ENCODE results near the gene SLC22A2. TPM values are rescaled to one million over a fixed set of nuclear protein-coding genes. Genes with fewer than 3 reads are reported as not detected.
A peak's percentile ranks its signal among the peaks of the same experiment; 100 is the strongest.

Gene SLC22A2
- total and polyA plus RNA-seq, 2 of the 13 experiments (the other 11 are each of a cell fraction or from before 2014, with no cell fraction given), result not detected

DNA sequence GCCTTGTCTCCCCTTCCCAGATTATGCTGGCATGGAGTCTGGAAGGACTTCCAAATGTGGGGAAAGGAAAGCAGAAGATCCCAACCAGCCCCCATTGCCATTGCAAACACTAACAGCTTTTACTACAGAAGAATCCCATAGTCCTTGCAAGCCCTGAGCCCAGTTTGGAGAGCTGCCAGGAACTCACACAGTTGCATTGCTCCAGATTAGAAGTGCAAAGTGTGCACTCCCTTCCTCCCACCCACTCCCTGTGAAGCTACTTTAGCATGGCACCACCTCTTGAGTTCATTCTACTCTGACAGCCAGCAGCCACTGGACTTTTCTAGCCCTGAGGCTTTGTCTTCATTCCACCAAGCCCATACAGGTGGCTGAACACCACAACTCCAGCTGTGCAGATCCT, 67.6 kb downstream of the SLC22A2 start:
- DNase-seq (ENCODE audit: low spot score) (peak; percentile 13), ATAC-seq (peak; percentile 75), FAIRE-seq (no peak)
- intact Hi-C loops (cut with micrococcal nuclease; ENCODE audit: unreplicated experiment) (no loop called here), in situ Hi-C loops (cut with HindIII; ENCODE audit: extremely low pct_ligation_motif_present, low pct_unique_long_range_greater_than_20kb) (no loop called here)
- no peak overlapping the region for H3K4me2 ChIP-seq (ENCODE audit: low read depth, low read length)
- H3K36me3 ChIP-seq (replicated peaks in 1 of 2; ENCODE audit: control insufficient read depth in 1 of 2, insufficient read depth in 2 of 2, low read length in 2 of 2), result no peaks in the 10 kb centered on the region
- BruUV-seq (replicated peaks), result no TSS peak
- no peak overlapping the region for H2AFZ ChIP-seq (ENCODE audit: low read length)
- H3K9me3 ChIP-seq (ENCODE audit: low read length), result peaks cover 39% of the 10 kb centered on the region
- H3K27me3 ChIP-seq (ENCODE audit: control insufficient read depth in 1 of 2, insufficient read depth in 2 of 2, low read length in 2 of 2), result no peaks in the 10 kb centered on the region
- ChIA-PET CTCF (ENCODE audit: low intra/inter-chr PET ratio, low total read pairs) (no interaction called here), POLR2A (no interaction called here)
- no peaks in the 10 kb centered on the region for H4K20me1 ChIP-seq (ENCODE audit: insufficient read depth, low read length)
- H3K79me2 ChIP-seq (ENCODE audit: insufficient read depth, low read length), result no peaks in the 10 kb centered on the region
- no peaks in the 10 kb centered on the region for H3K4me1 ChIP-seq (ENCODE audit: insufficient read depth, low read length)
- no peak overlapping the region for H3K27ac ChIP-seq (ENCODE audit: extremely low read length, insufficient read depth, low read length)
- no peak overlapping the region for H3K4me3 ChIP-seq (replicated peaks in 1 of 3; ENCODE audit: insufficient read depth in 1 of 3, low read depth in 2 of 3, low read length in 3 of 3)
- no peak overlapping the region for H3K9ac ChIP-seq (ENCODE audit: insufficient read depth, low read depth, low read length)
- TF ChIP-seq, protein P1, sequence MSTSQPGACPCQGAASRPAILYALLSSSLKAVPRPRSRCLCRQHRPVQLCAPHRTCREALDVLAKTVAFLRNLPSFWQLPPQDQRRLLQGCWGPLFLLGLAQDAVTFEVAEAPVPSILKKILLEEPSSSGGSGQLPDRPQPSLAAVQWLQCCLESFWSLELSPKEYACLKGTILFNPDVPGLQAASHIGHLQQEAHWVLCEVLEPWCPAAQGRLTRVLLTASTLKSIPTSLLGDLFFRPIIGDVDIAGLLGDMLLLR (CRISPR knock-in tag; IDR thresholded peaks at IDR 0.05), result no peak
- no peak for TF ChIP-seq SPEN (CRISPR knock-in tag; IDR thresholded peaks at IDR 0.05; ENCODE audit: low read depth)
- TF ChIP-seq HNF4A (CRISPR knock-in tag; IDR thresholded peaks at IDR 0.05), result 0 out of 2 replicates have a peak, but pooled peaks have one; percentile 19

DNA sequence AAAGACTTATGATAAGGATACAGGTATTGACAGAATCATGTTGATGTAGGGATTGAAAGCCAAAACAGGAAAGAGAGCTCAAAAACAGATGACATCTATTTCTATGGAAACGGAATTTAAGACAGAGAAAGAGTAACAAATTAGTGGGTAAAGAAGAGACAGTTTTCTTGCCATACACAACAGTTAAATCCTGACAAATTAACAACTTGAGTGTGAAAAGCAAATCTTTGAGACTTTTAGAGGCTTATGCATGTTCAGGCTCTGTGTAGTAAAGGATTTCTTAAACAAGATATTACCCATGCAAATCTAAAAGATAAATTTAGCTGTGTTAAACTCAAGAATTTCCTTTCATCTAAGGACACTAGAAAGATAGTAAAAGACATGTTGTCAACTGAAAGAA, 68.5 kb downstream of the SLC22A2 start:
- Histone ChIP-seq H3K79me2 (ENCODE audit: insufficient read depth, low read length) (no peaks in the 10 kb centered on the region), H3K36me3 (replicated peaks in 1 of 2; ENCODE audit: control insufficient read depth in 1 of 2, insufficient read depth in 2 of 2, low read length in 2 of 2) (no peaks in the 10 kb centered on the region), H3K27ac (ENCODE audit: extremely low read length, insufficient read depth, low read length) (no peak overlapping the region), H3K4me1 (ENCODE audit: insufficient read depth, low read length) (no peaks in the 10 kb centered on the region), H4K20me1 (ENCODE audit: insufficient read depth, low read length) (no peaks in the 10 kb centered on the region), H3K27me3 (ENCODE audit: control insufficient read depth in 1 of 2, insufficient read depth in 2 of 2, low read length in 2 of 2) (no peaks in the 10 kb centered on the region), H3K4me3 (replicated peaks in 1 of 3; ENCODE audit: insufficient read depth in 1 of 3, low read depth in 2 of 3, low read length in 3 of 3) (no peak overlapping the region), H2AFZ (ENCODE audit: low read length) (no peak overlapping the region), H3K9ac (ENCODE audit: insufficient read depth, low read depth, low read length) (no peak overlapping the region), H3K9me3 (ENCODE audit: low read length) (peaks cover 34% of the 10 kb centered on the region), H3K4me2 (ENCODE audit: low read depth, low read length) (no peak overlapping the region)
- intact Hi-C loops (cut with micrococcal nuclease; ENCODE audit: unreplicated experiment), result no loop called here
- 16% methylated on average over 1 of the region's 1 CpG for WGBS (ENCODE audit: low lambda C conversion rate)
- no peak for DNase-seq (ENCODE audit: low spot score)
- no peak for ATAC-seq
- in situ Hi-C loops (cut with HindIII; ENCODE audit: extremely low pct_ligation_motif_present, low pct_unique_long_range_greater_than_20kb), result no loop called here
- BruUV-seq (replicated peaks), result no TSS peak
- CTCF ChIA-PET (ENCODE audit: low intra/inter-chr PET ratio, low total read pairs), result no interaction called here
- POLR2A ChIA-PET, result no interaction called here
- FAIRE-seq, result peak; percentile 32
- no peak for TF ChIP-seq ERF (CRISPR knock-in tag; IDR thresholded peaks at IDR 0.05)
- TF ChIP-seq, protein P2, sequence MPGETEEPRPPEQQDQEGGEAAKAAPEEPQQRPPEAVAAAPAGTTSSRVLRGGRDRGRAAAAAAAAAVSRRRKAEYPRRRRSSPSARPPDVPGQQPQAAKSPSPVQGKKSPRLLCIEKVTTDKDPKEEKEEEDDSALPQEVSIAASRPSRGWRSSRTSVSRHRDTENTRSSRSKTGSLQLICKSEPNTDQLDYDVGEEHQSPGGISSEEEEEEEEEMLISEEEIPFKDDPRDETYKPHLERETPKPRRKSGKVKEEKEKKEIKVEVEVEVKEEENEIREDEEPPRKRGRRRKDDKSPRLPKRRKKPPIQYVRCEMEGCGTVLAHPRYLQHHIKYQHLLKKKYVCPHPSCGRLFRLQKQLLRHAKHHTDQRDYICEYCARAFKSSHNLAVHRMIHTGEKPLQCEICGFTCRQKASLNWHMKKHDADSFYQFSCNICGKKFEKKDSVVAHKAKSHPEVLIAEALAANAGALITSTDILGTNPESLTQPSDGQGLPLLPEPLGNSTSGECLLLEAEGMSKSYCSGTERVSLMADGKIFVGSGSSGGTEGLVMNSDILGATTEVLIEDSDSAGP (CRISPR knock-in tag; IDR thresholded peaks at IDR 0.05; ENCODE audit: borderline replicate concordance), result no peak
- no peak for TF ChIP-seq ZNF550 (CRISPR knock-in tag; IDR thresholded peaks at IDR 0.05; ENCODE audit: borderline replicate concordance)
- TF ChIP-seq, protein P3, sequence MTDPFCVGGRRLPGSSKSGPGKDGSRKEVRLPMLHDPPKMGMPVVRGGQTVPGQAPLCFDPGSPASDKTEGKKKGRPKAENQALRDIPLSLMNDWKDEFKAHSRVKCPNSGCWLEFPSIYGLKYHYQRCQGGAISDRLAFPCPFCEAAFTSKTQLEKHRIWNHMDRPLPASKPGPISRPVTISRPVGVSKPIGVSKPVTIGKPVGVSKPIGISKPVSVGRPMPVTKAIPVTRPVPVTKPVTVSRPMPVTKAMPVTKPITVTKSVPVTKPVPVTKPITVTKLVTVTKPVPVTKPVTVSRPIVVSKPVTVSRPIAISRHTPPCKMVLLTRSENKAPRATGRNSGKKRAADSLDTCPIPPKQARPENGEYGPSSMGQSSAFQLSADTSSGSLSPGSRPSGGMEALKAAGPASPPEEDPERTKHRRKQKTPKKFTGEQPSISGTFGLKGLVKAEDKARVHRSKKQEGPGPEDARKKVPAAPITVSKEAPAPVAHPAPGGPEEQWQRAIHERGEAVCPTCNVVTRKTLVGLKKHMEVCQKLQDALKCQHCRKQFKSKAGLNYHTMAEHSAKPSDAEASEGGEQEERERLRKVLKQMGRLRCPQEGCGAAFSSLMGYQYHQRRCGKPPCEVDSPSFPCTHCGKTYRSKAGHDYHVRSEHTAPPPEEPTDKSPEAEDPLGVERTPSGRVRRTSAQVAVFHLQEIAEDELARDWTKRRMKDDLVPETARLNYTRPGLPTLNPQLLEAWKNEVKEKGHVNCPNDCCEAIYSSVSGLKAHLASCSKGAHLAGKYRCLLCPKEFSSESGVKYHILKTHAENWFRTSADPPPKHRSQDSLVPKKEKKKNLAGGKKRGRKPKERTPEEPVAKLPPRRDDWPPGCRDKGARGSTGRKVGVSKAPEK (CRISPR knock-in tag; IDR thresholded peaks at IDR 0.05; ENCODE audit: borderline replicate concordance), result no peak
- TF ChIP-seq SIX1 (CRISPR knock-in tag; IDR thresholded peaks at IDR 0.05; ENCODE audit: borderline replicate concordance), result no peak
- no peak for TF ChIP-seq ZNF556 (CRISPR knock-in tag; IDR thresholded peaks at IDR 0.05; ENCODE audit: borderline replicate concordance)
- TF ChIP-seq, protein P4, sequence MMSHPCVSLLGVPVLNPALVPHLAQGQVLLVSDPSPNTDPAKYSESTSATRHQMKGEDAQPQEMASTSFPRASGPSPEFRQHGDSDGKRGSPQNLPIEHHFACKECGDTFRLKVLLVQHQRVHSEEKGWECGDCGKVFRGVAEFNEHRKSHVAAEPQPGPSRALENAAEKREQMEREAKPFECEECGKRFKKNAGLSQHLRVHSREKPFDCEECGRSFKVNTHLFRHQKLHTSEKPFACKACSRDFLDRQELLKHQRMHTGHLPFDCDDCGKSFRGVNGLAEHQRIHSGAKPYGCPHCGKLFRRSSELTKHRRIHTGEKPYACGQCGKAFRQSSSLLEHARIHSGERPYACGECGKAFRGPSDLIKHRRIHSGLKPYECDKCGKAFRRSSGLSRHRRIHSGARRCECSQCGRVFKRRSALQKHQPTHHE (CRISPR knock-in tag; IDR thresholded peaks at IDR 0.05; ENCODE audit: borderline replicate concordance), result no peak

Measured in HepG2 (cell line).